Naive thymus-derived CD4-positive, alpha-beta T cell (primary cell): ENCODE measurements around the gene APOBEC3B. TPM values are rescaled to one million over a fixed set of nuclear protein-coding genes. Genes with fewer than 3 reads are reported as not detected.

Experiments
- ATAC-seq: fragments of 150-1000 bp; cut with Tn5 transposase; 2 replicates; pipeline ENCODE4 v1.10.0; 2021; ENCODE audit warnings: mild to moderate bottlenecking, moderate library complexity
- CTCF ChIA-PET: fragments of 350-600 bp; sonication (Branson Sonifier 250); formaldehyde crosslinking; loops from one replicate; lab custom pipeline; 2021; ENCODE audit warnings: antibody characterized with exemption; lab: Charles Lee
- POLR2A ChIA-PET: fragments of 350-600 bp; sonication (Branson Sonifier 250); formaldehyde crosslinking; loops from one replicate; lab custom pipeline; 2021; ENCODE audit warnings: antibody characterized with exemption, inconsistent platforms; lab: Charles Lee
- DNase-seq, 9 donors: peaks; one replicate each; pipeline versions ENCODE4 v3.0.0 to v3.0.0-alpha.2; 2020 to 2022; ENCODE audit warnings: mixed read lengths in 1 of 9
- H3K27ac ChIP-seq: one replicate; pipeline ENCODE4 v1.7.0; 2013; ENCODE audit warnings: mild to moderate bottlenecking, low read depth, low read length, moderate library complexity
- H3K27me3 ChIP-seq, 2 donors: one replicate each; pipeline ENCODE4 v1.7.0; 2013; ENCODE audit warnings: low read length in 2 of 2, mild to moderate bottlenecking in 2 of 2, moderate library complexity in 2 of 2; ENCODE audit not compliant: control insufficient read depth in 2 of 2, insufficient read depth in 2 of 2
- H3K36me3 ChIP-seq, 3 experiments: 1 replicate in 2 of 3; 2 replicates in 1 of 3; pipeline ENCODE4 v1.7.0; 2013; ENCODE audit warnings: low read length in 3 of 3, mild to moderate bottlenecking in 3 of 3, moderate library complexity in 1 of 3; ENCODE audit not compliant: insufficient read depth in 3 of 3, control insufficient read depth in 2 of 3
- H3K4me1 ChIP-seq, 2 donors: one replicate each; pipeline ENCODE4 v1.7.0; 2013; ENCODE audit warnings: low read length in 2 of 2, mild to moderate bottlenecking in 2 of 2, moderate library complexity in 1 of 2; ENCODE audit not compliant: control insufficient read depth in 2 of 2, insufficient read depth in 2 of 2
- H3K4me3 ChIP-seq: 2 replicates; pipeline ENCODE4 v1.7.0; 2013; ENCODE audit warnings: mild to moderate bottlenecking, low read length
- H3K9me3 ChIP-seq, 3 experiments: 1 replicate in 2 of 3; 2 replicates in 1 of 3; pipeline ENCODE4 v1.7.0; 2013; ENCODE audit warnings: low read length in 3 of 3; ENCODE audit not compliant: control insufficient read depth in 2 of 3
- H3K27ac Mint-ChIP-seq, 9 donors: one replicate each; pipeline ENCODE4 v1.8.0; 2020 to 2022; ENCODE audit warnings: mixed read lengths in 9 of 9, mild to moderate bottlenecking in 8 of 9, moderate library complexity in 5 of 9, inconsistent platforms in 2 of 9
- H3K27me3 Mint-ChIP-seq, 5 donors: one replicate each; pipeline ENCODE4 v1.8.0; 2021 to 2022; ENCODE audit warnings: mixed read lengths in 5 of 5, mild to moderate bottlenecking in 1 of 5
- H3K36me3 Mint-ChIP-seq, 5 donors: one replicate each; pipeline ENCODE4 v1.8.0; 2020 to 2022; ENCODE audit warnings: mixed read lengths in 5 of 5, mild to moderate bottlenecking in 3 of 5, inconsistent platforms in 1 of 5
- H3K4me1 Mint-ChIP-seq, 7 donors: one replicate each; pipeline ENCODE4 v1.8.0; 2020 to 2022; ENCODE audit warnings: mixed read lengths in 7 of 7, mild to moderate bottlenecking in 3 of 7, inconsistent platforms in 1 of 7
- H3K4me3 Mint-ChIP-seq, 10 donors: one replicate each; pipeline ENCODE4 v1.8.0; 2020 to 2022; ENCODE audit warnings: mild to moderate bottlenecking in 10 of 10, mixed read lengths in 10 of 10, moderate library complexity in 6 of 10, inconsistent platforms in 2 of 10
- H3K9me3 Mint-ChIP-seq, 11 donors: one replicate each; pipeline ENCODE4 v1.8.0; 2020 to 2022; ENCODE audit warnings: mixed read lengths in 11 of 11, mild to moderate bottlenecking in 4 of 11, inconsistent platforms in 1 of 11, moderate library complexity in 1 of 11
- intact Hi-C, 2 donors: fragments of 100-400 bp; cut with micrococcal nuclease; formaldehyde crosslinking; loops; one replicate each; pipeline ENCODE4 v1.15.1; 2023
- polyA plus RNA-seq, 2 donors: library from polyadenylated mRNA; unstranded; fragments of 300-500 nt; fragmentation: Illumina TruSeq; gene quantifications; one replicate each; pipeline ENCODE4 v1.2.3, GENCODE V29; 2021
- total RNA-seq, 6 experiments: library from RNA in 5 of 6; stranded (reverse) in 5 of 6; gene quantifications; 1 replicate in 5 of 6; 2 replicates in 1 of 6; pipeline ENCODE4 v1.2.3 and lab custom pipeline; 2021 to 2026

The APOBEC3B gene
- total and polyA plus RNA-seq, 7 experiments from 2014 or later = 0.30 to 16.0 (median 7.1) TPM; not detected in 3

GRCh38 chr22:38954414-38955043 is 27.6 kb upstream of the APOBEC3B start:
- H3K4me1 Mint-ChIP-seq = peaks cover 0 to 54% (median 0%) of the 10 kb centered on the region in 7 donors
- peaks cover 0 to 2% (median 0%) of the 10 kb centered on the region in 11 donors for H3K9me3 Mint-ChIP-seq
- Histone ChIP-seq H3K36me3 (no peaks in the 10 kb centered on the region), H3K27ac (no peak overlapping the region), H3K4me3 (no peak overlapping the region), H3K27me3 (no peaks in the 10 kb centered on the region), H3K9me3 (no peaks in the 10 kb centered on the region), H3K4me1 (no peaks in the 10 kb centered on the region)
- ChIA-PET POLR2A (no interaction called here), CTCF (no interaction called here)
- intact Hi-C loops = loop anchor here in 1 of 2 donors (1.0 to 2.0 kb wide), 2 partner anchors 31 to 84 kb away; no protein-coding TSS in a partner anchor
- H3K36me3 Mint-ChIP-seq = no peaks in the 10 kb centered on the region
- H3K27me3 Mint-ChIP-seq = peaks cover 0 to 6% (median 0%) of the 10 kb centered on the region in 5 donors
- peak overlapping the region in 1 of 10 donors; percentile 50 for H3K4me3 Mint-ChIP-seq
- ATAC-seq (no peak), DNase-seq (no peak)
- H3K27ac Mint-ChIP-seq = peak overlapping the region in 2 of 9 donors; percentile 77 to 96

- Mint-ChIP-seq H3K27me3 (peaks cover 0 to 3% (median 0%) of the 10 kb centered on the region in 5 donors), H3K9me3 (peaks cover 0 to 2% (median 0%) of the 10 kb centered on the region in 11 donors), H3K4me3 (no peak overlapping the region), H3K36me3 (no peaks in the 10 kb centered on the region), H3K4me1 (peaks cover 0 to 57% (median 0%) of the 10 kb centered on the region in 7 donors), H3K27ac (peak overlapping the region in 2 of 9 donors; percentile 51 to 96)
- ChIA-PET POLR2A (no interaction called here), CTCF (no interaction called here)
- Histone ChIP-seq H3K4me3 (no peak overlapping the region), H3K27ac (no peak overlapping the region), H3K36me3 (no peaks in the 10 kb centered on the region), H3K9me3 (no peaks in the 10 kb centered on the region), H3K4me1 (no peaks in the 10 kb centered on the region), H3K27me3 (no peaks in the 10 kb centered on the region)
- no peak for DNase-seq
- intact Hi-C loops = loop anchor here in 1 of 2 donors (2.0 kb wide), 1 partner anchor 85 kb away; no protein-coding TSS in a partner anchor
- ATAC-seq = no peak
Measured at GRCh38 chr22:38955250-38955905, 26.8 kb upstream of the APOBEC3B start.

GRCh38 chr22:38955926-38956325 is 26.2 kb upstream of the APOBEC3B start:
- H3K27ac ChIP-seq = no peak overlapping the region

GRCh38 chr22:38956551-38956950 is 25.6 kb upstream of the APOBEC3B start:
- H3K36me3 Mint-ChIP-seq = no peaks in the 10 kb centered on the region
- H3K9me3 ChIP-seq = no peaks in the 10 kb centered on the region
- intact Hi-C loops = no loop called here
- H3K27me3 Mint-ChIP-seq = no peaks in the 10 kb centered on the region
- ChIA-PET POLR2A (interaction anchor here (0.5 kb wide), 1 partner anchor 165 kb away, joined by 3 read pairs; no protein-coding TSS in a partner anchor), CTCF (no interaction called here)
- peak overlapping the region in 1 of 9 donors; percentile 52 for H3K27ac Mint-ChIP-seq
- H3K36me3 ChIP-seq = no peaks in the 10 kb centered on the region
- no peak for DNase-seq
- no peak overlapping the region for H3K4me3 ChIP-seq
- H3K27ac ChIP-seq = no peak overlapping the region
- peaks cover 0 to 2% (median 0%) of the 10 kb centered on the region in 11 donors for H3K9me3 Mint-ChIP-seq
- H3K4me1 ChIP-seq = no peaks in the 10 kb centered on the region
- H3K27me3 ChIP-seq = no peaks in the 10 kb centered on the region
- H3K4me3 Mint-ChIP-seq = no peak overlapping the region
- ATAC-seq = no peak
- peaks cover 0 to 52% (median 0%) of the 10 kb centered on the region in 7 donors for H3K4me1 Mint-ChIP-seq

More at GRCh38 chr22:38955926-38956325, 26.2 kb upstream of the APOBEC3B start:
- Mint-ChIP-seq H3K27ac (peak overlapping the region in 2 of 9 donors; percentile 51 to 96), H3K27me3 (no peaks in the 10 kb centered on the region), H3K9me3 (peaks cover 0 to 2% (median 0%) of the 10 kb centered on the region in 11 donors), H3K36me3 (no peaks in the 10 kb centered on the region), H3K4me1 (peaks cover 0 to 57% (median 0%) of the 10 kb centered on the region in 7 donors), H3K4me3 (no peak overlapping the region)
- no peaks in the 10 kb centered on the region for H3K9me3 ChIP-seq
- H3K27me3 ChIP-seq = no peaks in the 10 kb centered on the region
- H3K4me3 ChIP-seq = no peak overlapping the region
- DNase-seq = no peak
- POLR2A ChIA-PET = no interaction called here
- intact Hi-C loops = loop anchor here in 1 of 2 donors (2.0 kb wide), 1 partner anchor 85 kb away; no protein-coding TSS in a partner anchor
- no peaks in the 10 kb centered on the region for H3K4me1 ChIP-seq
- CTCF ChIA-PET = no interaction called here
- H3K36me3 ChIP-seq = no peaks in the 10 kb centered on the region
- no peak for ATAC-seq

- no peaks in the 10 kb centered on the region for H3K36me3 ChIP-seq
- peak within 1 kb of the TSS in 2 of 9 donors; percentile 14 to 54 for H3K27ac Mint-ChIP-seq
- H3K4me1 Mint-ChIP-seq = peaks cover 0 to 49% (median 0%) of the 10 kb centered on the region in 7 donors
- H3K4me3 Mint-ChIP-seq = peak within 1 kb of the TSS in 1 of 10 donors; percentile 44
- H3K9me3 Mint-ChIP-seq = peaks cover 0 to 2% (median 0%) of the 10 kb centered on the region in 11 donors
- no peak for DNase-seq
- no peaks in the 10 kb centered on the region for H3K4me1 ChIP-seq
- H3K27me3 Mint-ChIP-seq = no peaks in the 10 kb centered on the region
- no peak within 1 kb of the TSS for H3K4me3 ChIP-seq
- intact Hi-C loops = no loop called here
- no peaks in the 10 kb centered on the region for H3K9me3 ChIP-seq
- no peaks in the 10 kb centered on the region for H3K27me3 ChIP-seq
- H3K36me3 Mint-ChIP-seq = no peaks in the 10 kb centered on the region
- H3K27ac ChIP-seq = no peak within 1 kb of the TSS
- ATAC-seq = peak; percentile 67
- CTCF ChIA-PET = no interaction called here
- POLR2A ChIA-PET = interaction anchor here (0.5 kb wide), 1 partner anchor 164 kb away, joined by 3 read pairs; no protein-coding TSS in a partner anchor
Measured at GRCh38 chr22:38957046-38957770, 24.9 kb upstream of the APOBEC3B start, which contains the start of gene APOBEC3A. Gene APOBEC3A (plus strand): TSS chr22:38957609. CDS start chr22:38957692, 83 bp downstream.
